Measurements from ENCODE around the gene DLGAP1.

DLGAP1 gene

DNA sequence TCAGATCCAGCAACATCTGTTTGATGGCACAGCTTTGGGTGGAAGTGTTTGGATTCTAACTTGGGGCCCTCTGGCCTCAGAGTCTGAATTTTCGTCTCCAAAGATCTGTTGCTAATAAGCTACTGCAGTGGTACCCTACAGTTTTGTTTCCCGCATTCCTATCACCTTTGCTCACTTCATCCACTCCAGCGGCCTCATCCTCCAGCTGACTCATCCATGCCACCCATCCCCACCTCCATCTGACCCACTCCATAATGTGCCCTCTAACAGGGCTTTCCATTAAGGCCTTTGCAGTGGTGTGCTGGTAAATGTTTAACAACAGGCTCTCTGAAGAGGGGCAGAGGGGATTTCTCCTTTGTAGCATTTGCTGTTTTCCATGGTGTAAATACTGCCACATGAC lies 779.7 kb downstream of the DLGAP1 start:
- in situ Hi-C loops (cut with MboI; ENCODE audit: low sequenced_read_pairs) = no loop called here

- in situ Hi-C loops (cut with MboI; ENCODE audit: low sequenced_read_pairs) = loop anchor here (25.0 kb wide), 1 partner anchor 209 kb away; the partner anchor contains the start of gene TGIF1
Measured at GRCh38 chr18:3671176-3671575, 783.9 kb downstream of the DLGAP1 start.

DNA sequence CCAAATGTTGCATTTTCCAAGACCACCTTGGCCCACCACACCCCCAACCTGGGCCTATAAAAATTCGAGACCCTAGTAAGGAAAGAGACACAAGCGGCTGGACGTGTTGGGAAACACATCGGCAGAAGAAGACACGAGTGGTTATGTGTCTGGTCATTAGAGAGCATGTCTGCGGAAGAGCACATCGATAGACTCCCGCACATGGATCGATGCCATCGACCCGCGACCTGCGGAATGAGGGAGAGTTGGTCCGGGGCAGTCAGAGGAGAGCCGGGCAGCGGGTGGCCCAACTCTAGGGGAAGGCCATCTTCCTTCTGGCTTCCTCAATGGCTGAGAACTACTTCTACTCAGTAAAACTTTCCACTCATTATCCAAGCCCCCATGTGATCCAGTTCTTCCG lies 785.7 kb downstream of the DLGAP1 start:
- in situ Hi-C loops (cut with MboI; ENCODE audit: low sequenced_read_pairs) = loop anchor here (10.0 to 25.0 kb wide), 2 partner anchors 207 to 385 kb away; partner anchors contain the start of gene TGIF1

DNA sequence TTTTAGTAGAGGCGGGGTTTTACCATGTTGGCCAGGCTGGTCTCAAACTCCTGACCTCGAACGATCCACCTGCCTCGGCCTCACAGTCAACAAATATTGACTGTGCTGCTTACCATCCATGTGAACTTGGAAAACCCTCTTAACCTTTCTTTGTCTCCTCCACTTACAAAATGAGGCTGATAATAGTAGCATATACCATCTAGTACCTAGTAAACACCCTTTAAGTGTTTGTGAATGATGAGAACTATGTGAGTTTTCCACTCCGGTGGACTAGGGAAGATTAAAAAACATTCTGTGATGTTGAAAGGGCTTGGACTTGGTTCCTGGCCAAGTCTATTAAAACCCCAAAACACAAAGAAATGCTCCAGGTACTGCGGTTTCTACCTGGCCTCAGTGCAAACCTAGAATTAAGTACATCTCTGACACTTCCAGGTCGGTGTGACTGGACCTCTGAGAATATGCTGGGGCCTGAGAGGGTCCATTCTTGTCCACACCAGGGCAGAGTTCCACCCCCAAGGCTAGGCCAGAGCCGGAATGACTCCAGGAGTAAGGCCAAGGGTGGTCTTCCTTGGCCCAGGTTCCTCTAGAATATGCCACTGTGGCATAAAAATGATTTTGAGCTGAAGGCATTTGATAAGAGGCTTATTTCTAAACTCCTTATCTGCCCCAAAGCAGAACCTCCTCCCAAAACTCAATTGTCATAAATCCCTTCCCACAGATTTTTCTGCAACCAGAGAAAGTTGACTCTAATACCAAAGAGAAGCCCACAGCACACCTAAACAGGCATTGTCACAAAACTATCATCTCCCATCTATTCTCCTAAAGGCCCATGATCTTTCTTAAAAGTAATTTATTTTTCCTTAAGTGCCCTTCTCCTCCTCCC lies 787.6 kb downstream of the DLGAP1 start:
- in situ Hi-C loops (cut with MboI; ENCODE audit: low sequenced_read_pairs) = loop anchor here (10.0 to 25.0 kb wide), 2 partner anchors 205 to 383 kb away; partner anchors contain the start of gene TGIF1

DNA sequence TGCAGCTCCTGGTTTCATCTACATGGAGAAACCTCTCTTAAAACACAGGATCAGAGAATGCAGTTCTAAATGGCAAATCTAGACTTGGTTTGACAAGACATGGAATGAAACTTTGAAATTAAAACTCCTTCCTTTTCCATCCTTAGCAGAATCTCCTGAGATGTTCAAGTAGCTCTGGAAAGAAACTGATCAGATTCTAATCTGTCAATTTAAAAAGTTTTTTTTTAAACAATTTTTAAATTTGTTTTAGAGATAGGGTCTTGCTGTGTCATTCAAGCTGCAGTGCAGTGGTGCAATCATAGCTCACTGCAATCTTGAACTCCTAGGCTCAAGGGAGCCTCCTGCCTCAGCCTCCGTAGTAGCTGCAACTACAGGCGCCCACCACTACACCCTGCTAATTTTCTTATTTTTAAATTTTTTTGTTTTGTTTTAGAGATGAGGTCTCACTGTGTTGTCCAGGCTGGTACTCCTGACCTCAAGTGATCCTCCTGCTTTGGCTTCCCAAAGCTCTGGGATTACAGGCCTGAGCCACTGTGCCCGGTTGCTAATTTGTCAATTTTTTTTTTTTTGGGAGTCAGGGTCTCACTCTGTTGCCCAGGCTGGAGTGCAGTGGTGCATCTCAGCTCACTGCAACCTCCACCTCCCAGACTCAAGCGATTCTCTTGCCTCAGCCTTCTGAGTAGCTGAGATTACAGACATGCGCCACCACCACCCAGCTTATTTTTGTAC lies 788.4 kb downstream of the DLGAP1 start:
- in situ Hi-C loops (cut with MboI; ENCODE audit: low sequenced_read_pairs) = loop anchor here (10.0 to 25.0 kb wide), 2 partner anchors 204 to 382 kb away; partner anchors contain the start of gene TGIF1

- in situ Hi-C loops (cut with MboI; ENCODE audit: low sequenced_read_pairs) = loop anchor here (10.0 to 25.0 kb wide), 2 partner anchors 204 to 381 kb away; partner anchors contain the start of gene TGIF1
Measured at GRCh38 chr18:3665780-3666525, 789.2 kb downstream of the DLGAP1 start.

DNA sequence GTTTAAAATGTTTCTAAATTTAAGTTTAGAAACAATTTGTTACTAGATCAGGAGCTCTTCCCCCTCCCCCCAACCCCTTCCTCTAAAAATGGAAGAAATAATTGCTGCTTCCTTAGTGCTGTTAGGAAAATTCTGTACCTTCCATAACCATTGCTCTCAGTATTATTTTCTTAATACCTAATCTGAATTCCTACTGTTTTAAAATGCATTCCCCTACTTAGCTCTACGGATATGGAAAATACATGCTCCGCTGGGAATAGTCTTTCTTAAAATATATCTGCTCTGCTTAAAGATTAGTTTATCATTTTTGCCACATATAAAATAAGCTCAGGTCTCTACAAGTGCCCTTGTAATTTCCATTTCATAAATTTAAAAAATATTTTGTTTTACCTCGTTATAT lies 789.9 kb downstream of the DLGAP1 start:
- in situ Hi-C loops (cut with MboI; ENCODE audit: low sequenced_read_pairs) = loop anchor here (10.0 to 25.0 kb wide), 2 partner anchors 203 to 380 kb away; partner anchors contain the start of gene TGIF1

- in situ Hi-C loops (cut with MboI; ENCODE audit: low sequenced_read_pairs) = loop anchor here (5.0 to 25.0 kb wide), 3 partner anchors 67 to 380 kb away; partner anchors contain the start of gene TGIF1
Measured at GRCh38 chr18:3664563-3665178, 790.4 kb downstream of the DLGAP1 start.

GRCh38 chr18:3663870-3664512 lies 791.1 kb downstream of the DLGAP1 start:
- in situ Hi-C loops (cut with MboI; ENCODE audit: low sequenced_read_pairs) = loop anchor here (5.0 to 25.0 kb wide), 3 partner anchors 67 to 379 kb away; partner anchors contain the start of gene TGIF1

GRCh38 chr18:3661989-3662388 lies 793.1 kb downstream of the DLGAP1 start:
- in situ Hi-C loops (cut with MboI; ENCODE audit: low sequenced_read_pairs) = loop anchor here (5.0 to 25.0 kb wide), 3 partner anchors 65 to 377 kb away; partner anchors contain the start of gene TGIF1

- in situ Hi-C loops (cut with MboI; ENCODE audit: low sequenced_read_pairs) = loop anchor here (5.0 to 25.0 kb wide), 3 partner anchors 64 to 376 kb away; partner anchors contain the start of gene TGIF1
Measured at GRCh38 chr18:3660739-3661515, 794.2 kb downstream of the DLGAP1 start.

GRCh38 chr18:3658529-3658928 lies 796.6 kb downstream of the DLGAP1 start:
- in situ Hi-C loops (cut with MboI; ENCODE audit: low sequenced_read_pairs) = loop anchor here (25.0 kb wide), 1 partner anchor 196 kb away; the partner anchor contains the start of gene TGIF1

DNA sequence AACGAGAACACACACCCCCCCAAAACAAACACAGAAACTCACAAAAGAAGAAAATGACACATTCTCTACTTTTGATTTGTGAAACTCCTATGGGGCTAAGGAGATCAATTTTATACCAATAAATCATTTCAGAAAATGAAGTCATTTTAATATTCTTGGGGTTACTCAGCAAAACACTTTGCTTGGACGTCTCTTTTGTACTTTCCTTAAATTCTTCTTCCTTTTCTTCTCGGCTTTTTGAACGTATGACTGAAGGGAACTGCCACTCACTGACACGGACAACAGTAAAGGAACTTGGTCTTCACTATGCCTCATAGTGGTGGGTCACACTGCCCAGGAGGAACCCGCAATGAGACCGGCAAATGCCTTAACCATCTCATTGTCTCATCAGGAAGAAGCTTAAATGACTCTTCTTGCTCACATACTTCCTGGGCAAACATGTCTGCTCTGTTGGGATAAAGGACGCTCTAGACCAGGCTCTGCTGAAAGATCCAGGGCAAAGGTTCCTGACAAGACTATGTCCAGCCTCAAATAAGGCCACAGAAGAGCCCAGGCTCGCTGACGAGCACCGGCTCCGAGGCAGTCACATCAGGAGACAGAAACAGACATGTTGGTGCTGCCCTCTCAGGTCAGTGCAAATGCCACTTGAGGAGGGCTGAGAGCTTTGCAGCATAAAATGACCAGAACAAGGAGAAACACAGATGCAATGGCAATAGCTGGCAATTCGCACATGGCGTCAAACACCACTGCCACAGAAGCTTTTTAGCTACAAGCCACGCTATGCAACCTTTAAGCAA lies 799.7 kb downstream of the DLGAP1 start:
- in situ Hi-C loops (cut with MboI; ENCODE audit: low sequenced_read_pairs) = loop anchor here (25.0 kb wide), 1 partner anchor 193 kb away; the partner anchor contains the start of gene TGIF1

GRCh38 chr18:3654442-3655253 lies 800.5 kb downstream of the DLGAP1 start:
- in situ Hi-C loops (cut with MboI; ENCODE audit: low sequenced_read_pairs) = loop anchor here (25.0 kb wide), 1 partner anchor 192 kb away; the partner anchor contains the start of gene TGIF1

DNA sequence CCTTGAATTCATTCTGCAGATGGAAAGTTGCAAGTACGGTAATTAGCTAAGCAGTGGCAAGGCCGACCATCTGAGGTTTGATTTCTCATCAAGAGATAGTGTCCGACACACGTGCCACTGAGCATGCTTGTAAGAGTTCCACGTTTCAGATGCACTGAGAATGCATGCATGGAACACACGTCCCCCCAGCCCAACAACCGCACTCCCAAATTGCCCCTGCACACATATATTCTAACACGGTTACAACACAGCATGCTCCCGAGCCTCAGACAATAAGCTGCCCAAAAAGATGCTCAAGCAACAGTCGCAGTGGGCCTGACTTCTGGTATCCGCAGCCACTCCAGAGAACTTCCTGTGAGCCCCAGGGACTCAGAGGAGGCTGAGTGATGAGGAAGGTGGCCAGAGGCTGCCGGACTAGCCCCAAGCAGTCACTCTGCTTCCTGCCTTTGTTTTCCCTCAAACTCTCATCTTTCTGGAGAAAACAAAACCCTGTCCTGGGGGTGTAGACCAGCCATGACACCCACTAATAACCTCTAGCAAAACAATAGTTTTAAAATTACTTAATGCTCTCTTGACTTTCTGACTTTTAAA lies 801.2 kb downstream of the DLGAP1 start:
- in situ Hi-C loops (cut with MboI; ENCODE audit: low sequenced_read_pairs) = loop anchor here (25.0 kb wide), 1 partner anchor 192 kb away; the partner anchor contains the start of gene TGIF1

DNA sequence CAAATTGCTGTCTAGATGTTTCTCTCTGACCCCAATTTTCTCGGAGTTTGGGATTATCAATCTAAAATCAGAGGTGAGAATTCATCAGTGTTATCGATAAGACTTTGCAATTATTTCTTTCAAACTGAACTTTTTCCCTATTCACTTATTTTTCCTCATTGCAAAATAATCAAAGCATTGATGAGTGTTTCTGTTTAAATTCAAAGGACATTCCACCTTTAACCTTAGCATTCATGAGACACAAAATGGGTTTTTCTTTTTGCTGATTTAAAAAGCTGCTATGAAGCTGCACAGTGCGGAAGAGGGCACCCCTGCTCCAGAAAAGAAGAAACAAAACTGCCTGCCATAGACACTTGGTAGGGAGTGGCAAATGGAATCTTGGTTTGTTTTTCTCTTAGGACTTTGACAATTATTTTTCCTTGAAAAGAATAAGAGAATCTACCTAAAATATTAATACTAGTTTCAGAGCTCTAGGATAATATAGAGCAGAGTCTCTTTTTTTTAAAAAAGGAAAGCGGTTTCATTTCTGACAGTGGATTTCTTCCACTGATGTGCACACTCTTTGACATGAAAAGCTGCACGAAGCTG lies 801.8 kb downstream of the DLGAP1 start:
- in situ Hi-C loops (cut with MboI; ENCODE audit: low sequenced_read_pairs) = loop anchor here (25.0 kb wide), 1 partner anchor 191 kb away; the partner anchor contains the start of gene TGIF1
